Suppressor macrophage treated with lipopolysaccharide for 1 hour (primary cell): ENCODE measurements around the gene GUCY1A2.
"Not testable (repeated sequence)": the region's sequence is repeated elsewhere in the genome, so short reads cannot be mapped to it uniquely, and the experiment has no call there.

Experiments used
- DNase-seq, 3 donors: peaks; one replicate each; pipeline ENCODE4 v3.0.0-alpha.2; 2020 to 2022

GUCY1A2 gene

GRCh38 chr11:107018219-107018901 is at the start of gene GUCY1A2:
GUCY1A2 (minus strand) TSS chr11:107018476; CDS start chr11:107018055, 421 bp downstream.
- no peak for DNase-seq

GRCh38 chr11:107054391-107054790 is 36.1 kb upstream of the GUCY1A2 start:
- DNase-seq = no peak

- not testable (repeated sequence) for DNase-seq
Measured at GRCh38 chr11:107051332-107051731, 33.1 kb upstream of the GUCY1A2 start.

GRCh38 chr11:107050899-107051298 is 32.6 kb upstream of the GUCY1A2 start:
- DNase-seq = not testable (repeated sequence)

- no peak for DNase-seq
Measured at GRCh38 chr11:107050121-107050520, 31.8 kb upstream of the GUCY1A2 start.

GRCh38 chr11:107044503-107044902 is 26.2 kb upstream of the GUCY1A2 start:
- DNase-seq = no peak

GRCh38 chr11:107043242-107044006 is 25.1 kb upstream of the GUCY1A2 start:
- DNase-seq = peak; percentile 4 to 39 (median 5)

- DNase-seq = no peak
Measured at GRCh38 chr11:107042748-107043147, 24.5 kb upstream of the GUCY1A2 start.

GRCh38 chr11:107041088-107041444 is 22.8 kb upstream of the GUCY1A2 start:
- peak in 2 of 3 donors; percentile 5 to 21 for DNase-seq

GRCh38 chr11:107040433-107041087 is 22.3 kb upstream of the GUCY1A2 start:
- DNase-seq = peak in 2 of 3 donors; percentile 1 to 5

GRCh38 chr11:107025673-107026072 is 7.4 kb upstream of the GUCY1A2 start:
- no peak for DNase-seq

- DNase-seq = no peak
Measured at GRCh38 chr11:107020594-107020993, 2.3 kb upstream of the GUCY1A2 start.

GRCh38 chr11:107018902-107019493 is 722 bp upstream of the GUCY1A2 start:
- DNase-seq = peak in 1 of 3 donors; percentile 4

- DNase-seq = peak in 1 of 3 donors; percentile 17
Measured at GRCh38 chr11:107017433-107018218, 650 bp downstream of the GUCY1A2 start.

GRCh38 chr11:107017104-107017432 is 1.2 kb downstream of the GUCY1A2 start:
- no peak for DNase-seq

GRCh38 chr11:107014871-107015270 is 3.4 kb downstream of the GUCY1A2 start:
- no peak for DNase-seq

- no peak for DNase-seq
Measured at GRCh38 chr11:107011977-107012376, 6.3 kb downstream of the GUCY1A2 start.

- no peak for DNase-seq
Measured at GRCh38 chr11:107009190-107009589, 9.1 kb downstream of the GUCY1A2 start.

- DNase-seq = no peak
Measured at GRCh38 chr11:107006076-107006833, 12.0 kb downstream of the GUCY1A2 start.

- DNase-seq = no peak
Measured at GRCh38 chr11:106999196-106999595, 19.1 kb downstream of the GUCY1A2 start.

- no peak for DNase-seq
Measured at GRCh38 chr11:106998916-106999188, 19.4 kb downstream of the GUCY1A2 start.
